Aorta (tissue), 5 donors: ENCODE results near the gene LNX1. TPM values are rescaled to one million over a fixed set of nuclear protein-coding genes. Genes with fewer than 3 reads are reported as not detected.
A peak's percentile ranks its signal among the peaks of the same experiment; 100 is the strongest.

Experiments
- ATAC-seq: fragments of 200-7000 bp; cut with Tn5 transposase; one replicate; pipeline ENCODE4 v1.9.1; 2022; ENCODE audit warnings: moderate library complexity; ENCODE audit not compliant: low FRiP score
- DNase-seq, 2 donors: peaks; one replicate each; pipeline ENCODE4 v3.0.0-alpha.2; 2020
- H3K27ac ChIP-seq, 2 donors: one replicate each; pipeline ENCODE4 v1.5.1; 2013; ENCODE audit warnings: low read length in 2 of 2, mild to moderate bottlenecking in 2 of 2, moderate library complexity in 2 of 2, control low read depth in 1 of 2, inconsistent platforms in 1 of 2, low read depth in 1 of 2
- H3K27me3 ChIP-seq, 2 donors: one replicate each; pipeline ENCODE4 v1.6.1; 2013; ENCODE audit warnings: control low read depth in 1 of 2, low read length in 1 of 2, mild to moderate bottlenecking in 1 of 2, moderate library complexity in 1 of 2; ENCODE audit not compliant: insufficient read depth in 2 of 2, control insufficient read depth in 1 of 2
- H3K36me3 ChIP-seq, 2 donors: one replicate each; pipeline ENCODE4 v1.6.1; 2013; ENCODE audit warnings: control low read depth in 1 of 2, low read length in 1 of 2, mild to moderate bottlenecking in 1 of 2; ENCODE audit not compliant: insufficient read depth in 2 of 2, control insufficient read depth in 1 of 2
- H3K4me1 ChIP-seq, 2 donors: one replicate each; pipeline ENCODE4 v1.6.1; 2013; ENCODE audit warnings: low read length in 2 of 2, control low read depth in 1 of 2, mild to moderate bottlenecking in 1 of 2, moderate library complexity in 1 of 2; ENCODE audit not compliant: insufficient read depth in 2 of 2, control insufficient read depth in 1 of 2
- H3K4me3 ChIP-seq, 2 donors: one replicate each; pipeline ENCODE4 v1.5.1; 2013; ENCODE audit warnings: low read length in 2 of 2, control low read depth in 1 of 2, mild to moderate bottlenecking in 1 of 2
- H3K9me3 ChIP-seq: one replicate; pipeline ENCODE4 v1.6.1; 2013; ENCODE audit warnings: mild to moderate bottlenecking, low read length; ENCODE audit not compliant: control insufficient read depth
- WGBS, 2 donors: extraction: QIAGEN DNeasy Blood & Tissue Kit; methylation state at CpG; one replicate each; pipeline ENCODE4 v1.1.7; 2013; 5-methylcytosine and 5-hydroxymethylcytosine counted together
- intact Hi-C, 2 donors: fragments of 100-400 bp; cut with DNase I; formaldehyde crosslinking; loops; one replicate each; pipeline versions ENCODE4 v1.14.2 to v1.15.0; 2022
- polyA plus RNA-seq, 2 donors: library from polyadenylated mRNA; stranded (reverse); fragments of 200-250 nt; gene quantifications; one replicate each; pipeline ENCODE4 v1.2.3, GENCODE V29; 2013
- total RNA-seq, 2 donors: library from RNA; stranded (reverse); fragmentation: NEBNext Ultra II Directional; extraction: Animal tissue kit (Norgen Biotek cat#: 25700); gene quantifications; one replicate each; pipeline ENCODE4 v1.2.1, GENCODE V29; 2021
- donor health status: healthy with polysubstance abuse.
- donor health status: Bipolar disorder and iron deficiency.
- donor health status: DM: no; HTN: no; CAD: no.
- donor health status: DM: no; HTN: no; CAD: no.
- donor health status: DM: yes; HTN: yes; CAD: no.

Gene LNX1
- total and polyA plus RNA-seq, 4 donors = 3.1 to 11.1 (median 6.1) TPM

DNA sequence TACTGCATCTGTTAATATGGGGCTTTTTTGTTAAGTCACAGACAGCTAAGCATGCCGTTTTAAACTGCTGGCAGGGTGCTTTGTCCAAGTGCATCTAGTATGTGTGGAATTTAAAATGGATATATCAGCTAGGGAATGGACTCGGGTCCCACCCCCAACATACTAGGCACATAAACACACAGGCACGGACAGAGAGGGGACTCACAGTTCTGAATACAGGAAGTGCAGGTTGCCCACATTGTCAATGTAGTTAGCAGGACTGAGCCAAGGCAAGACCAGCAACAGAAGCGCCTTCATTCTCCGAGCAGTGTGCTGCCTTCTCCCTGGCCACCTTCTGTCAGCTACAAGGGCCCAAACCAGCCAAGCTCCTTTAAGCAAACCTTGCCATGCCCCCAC is 33.6 kb downstream of the LNX1 start:
- no peaks in the 10 kb centered on the region for H3K36me3 ChIP-seq
- ATAC-seq (no peak), DNase-seq (no peak)
- WGBS, 2 donors = 14 to 16% methylated on average over 5 of the region's 5 CpGs
- H3K27ac ChIP-seq = peak overlapping the region in 1 of 2 donors; percentile 95
- H3K27me3 ChIP-seq = no peaks in the 10 kb centered on the region
- H3K9me3 ChIP-seq = no peaks in the 10 kb centered on the region
- peaks cover 0 to 4% of the 10 kb centered on the region in 2 donors for H3K4me1 ChIP-seq
- intact Hi-C loops = no loop called here
- H3K4me3 ChIP-seq = peak overlapping the region; percentile 21 to 56

DNA sequence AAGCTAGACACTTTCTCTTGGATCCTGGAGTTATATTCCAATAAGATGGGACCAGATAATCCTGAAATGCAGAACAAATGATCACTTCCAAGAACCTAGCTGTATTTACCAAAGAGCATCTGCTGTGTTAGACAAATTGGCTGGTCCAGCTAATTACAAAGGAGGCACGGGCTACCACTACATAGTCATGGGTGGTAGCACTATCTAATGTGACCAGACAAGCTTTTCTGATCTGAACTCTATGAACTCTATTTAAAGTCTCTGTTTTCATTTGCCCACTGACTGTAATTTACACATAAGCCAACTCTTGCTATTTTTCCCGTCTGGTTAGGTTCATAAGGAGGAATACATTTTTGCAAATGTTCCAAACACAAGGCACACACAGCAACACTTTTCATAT is 34.6 kb downstream of the LNX1 start:
- intact Hi-C loops = no loop called here
- H3K4me3 ChIP-seq = no peak overlapping the region

DNA sequence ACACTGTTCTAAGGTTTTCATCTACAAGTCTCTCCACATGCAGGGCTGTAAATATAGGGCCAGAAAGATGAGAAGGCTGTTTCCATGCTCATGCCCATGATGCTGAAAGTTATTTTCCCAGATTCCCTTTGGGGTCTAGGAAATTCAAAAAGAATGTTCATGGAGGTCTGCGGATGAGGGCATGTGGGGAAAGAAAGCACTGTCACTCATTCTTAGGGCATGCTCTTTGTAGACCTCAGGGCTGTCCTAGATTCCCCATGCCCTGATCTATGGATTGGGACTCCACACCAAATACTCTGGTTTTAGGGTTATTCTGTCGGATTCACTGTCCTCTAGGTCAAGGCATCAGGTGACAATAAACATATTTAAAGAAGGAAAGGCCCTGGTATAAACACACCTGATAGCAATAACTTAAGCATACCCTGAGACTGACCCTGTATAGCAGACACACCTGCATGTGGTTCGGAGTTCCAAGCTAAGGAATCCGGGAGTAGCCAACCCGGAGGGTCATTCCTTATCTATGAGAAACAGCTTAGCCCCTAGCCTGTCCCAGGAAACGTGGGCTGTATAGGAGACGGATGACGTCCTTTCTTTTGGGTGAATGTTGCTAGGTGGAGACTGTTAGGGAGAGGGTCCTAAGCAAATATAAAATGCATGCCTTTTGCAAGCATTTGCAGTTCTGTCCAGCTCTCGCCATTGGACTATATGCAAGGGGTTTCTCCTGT is 37.6 kb downstream of the LNX1 start:
- no peak for ATAC-seq
- no peak overlapping the region for H3K4me3 ChIP-seq
- no peak for DNase-seq
- no peaks in the 10 kb centered on the region for H3K36me3 ChIP-seq
- no peaks in the 10 kb centered on the region for H3K27me3 ChIP-seq
- H3K4me1 ChIP-seq = peaks cover 0 to 4% of the 10 kb centered on the region in 2 donors
- H3K9me3 ChIP-seq = no peaks in the 10 kb centered on the region
- H3K27ac ChIP-seq = no peak overlapping the region
- WGBS, 2 donors = 95 to 96% methylated on average over 9 of the region's 9 CpGs
- intact Hi-C loops = loop anchor here (5.0 kb wide), 2 partner anchors 39 to 61 kb away; partner anchors contain the start of gene LNX1 (in 1 of the 2)

More for the DNA sequence above, 34.6 kb downstream of the LNX1 start:
- Histone ChIP-seq H3K4me1 (peaks cover 0 to 4% of the 10 kb centered on the region in 2 donors), H3K36me3 (no peaks in the 10 kb centered on the region), H3K27ac (peak overlapping the region; percentile 20 to 33), H3K9me3 (no peaks in the 10 kb centered on the region), H3K27me3 (no peaks in the 10 kb centered on the region)
- DNase-seq = no peak
- WGBS, 2 donors = 26 to 34% methylated on average over 2 of the region's 2 CpGs
- no peak for ATAC-seq

DNA sequence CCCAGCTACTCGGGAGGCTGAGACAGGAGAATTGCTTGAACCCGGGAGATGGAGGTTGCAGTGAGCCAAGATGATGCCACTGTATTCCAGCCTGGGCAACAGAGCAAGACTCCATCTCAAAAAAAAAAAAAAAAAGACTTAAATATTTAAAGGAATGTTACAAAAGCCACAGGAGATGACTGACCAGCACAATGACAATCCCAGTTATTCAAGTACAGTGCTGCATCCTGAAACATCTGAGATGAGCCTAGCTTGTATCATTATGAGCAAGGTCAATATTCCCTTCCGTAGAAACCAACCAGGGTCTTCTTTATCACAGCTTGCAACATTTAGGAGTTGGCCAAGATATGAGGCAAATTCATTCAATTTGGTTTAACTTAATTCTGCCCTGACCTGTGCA is 38.6 kb downstream of the LNX1 start:
- intact Hi-C loops = loop anchor here (5.0 kb wide), 2 partner anchors 40 to 60 kb away; partner anchors contain the start of gene LNX1 (in 1 of the 2)
- Histone ChIP-seq H3K27ac (no peak overlapping the region), H3K36me3 (no peaks in the 10 kb centered on the region), H3K4me3 (no peak overlapping the region), H3K9me3 (no peaks in the 10 kb centered on the region), H3K27me3 (no peaks in the 10 kb centered on the region), H3K4me1 (peaks cover 2 to 4% of the 10 kb centered on the region in 2 donors)
- no peak for ATAC-seq
- 94 to 98% methylated on average over 3 of the region's 3 CpGs for WGBS, 2 donors
- DNase-seq = no peak

DNA sequence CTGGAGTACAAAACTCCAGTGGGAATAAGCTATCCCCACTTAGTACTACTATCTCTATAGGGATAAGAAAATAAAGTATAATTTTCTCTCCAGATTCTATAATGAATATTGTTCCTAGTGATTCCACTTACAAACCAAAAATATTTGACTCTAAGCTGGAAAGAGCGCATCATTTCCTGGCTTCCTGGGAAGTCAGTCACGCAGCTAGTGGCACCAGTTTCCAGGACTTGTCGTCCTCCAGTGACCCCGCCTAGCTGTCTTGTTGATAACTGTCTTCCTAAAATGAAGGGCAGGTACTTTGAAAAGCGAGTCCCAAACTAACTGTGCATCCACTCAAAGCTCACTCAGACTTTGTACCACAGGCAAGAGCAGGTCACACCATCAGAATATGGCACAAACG is 39.3 kb downstream of the LNX1 start:
- Histone ChIP-seq H3K4me3 (no peak overlapping the region), H3K4me1 (peaks cover 3 to 4% of the 10 kb centered on the region in 2 donors), H3K9me3 (no peaks in the 10 kb centered on the region), H3K27ac (no peak overlapping the region), H3K36me3 (no peaks in the 10 kb centered on the region), H3K27me3 (no peaks in the 10 kb centered on the region)
- intact Hi-C loops = loop anchor here (5.0 kb wide), 2 partner anchors 40 to 60 kb away; partner anchors contain the start of gene LNX1 (in 1 of the 2)
- ATAC-seq = no peak
- no peak for DNase-seq
- WGBS, 2 donors = 83 to 86% methylated on average over 6 of the region's 6 CpGs

DNA sequence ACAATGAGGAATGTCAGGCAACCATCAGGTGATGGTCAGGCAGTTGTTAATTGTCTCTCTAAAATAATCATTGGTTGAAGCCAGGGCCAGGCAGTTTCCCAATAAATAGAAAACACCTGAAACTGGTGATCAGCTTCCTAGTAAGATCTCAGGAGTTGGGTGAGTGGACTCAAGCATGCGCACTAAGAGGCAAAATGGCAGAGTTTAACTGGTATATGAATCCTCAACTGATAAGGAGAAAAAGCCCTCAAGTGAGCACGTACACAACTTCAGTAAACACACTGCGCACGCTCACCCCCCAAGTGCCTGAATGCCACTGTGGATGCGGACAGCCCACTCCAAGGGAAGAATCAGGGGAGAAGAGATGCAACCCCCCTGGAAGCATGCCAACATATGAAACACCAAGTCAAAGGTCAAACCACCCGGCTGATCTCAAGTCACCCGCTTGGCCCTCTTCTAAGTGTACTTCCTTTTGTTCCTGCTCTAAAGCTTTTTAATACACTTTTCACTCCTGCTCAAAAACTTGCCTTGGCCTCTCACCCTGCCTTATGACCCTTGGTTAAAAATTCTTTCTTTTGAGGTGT is 39.9 kb downstream of the LNX1 start:
- Histone ChIP-seq H3K27me3 (no peaks in the 10 kb centered on the region), H3K36me3 (no peaks in the 10 kb centered on the region), H3K4me3 (no peak overlapping the region), H3K9me3 (no peaks in the 10 kb centered on the region), H3K4me1 (peaks cover under 1 to 3% of the 10 kb centered on the region in 2 donors), H3K27ac (no peak overlapping the region)
- ATAC-seq (no peak), DNase-seq (no peak)
- 85 to 92% methylated on average over 7 of the region's 7 CpGs for WGBS, 2 donors
- intact Hi-C loops = loop anchor here (5.0 kb wide), 2 partner anchors 41 to 59 kb away; partner anchors contain the start of gene LNX1 (in 1 of the 2)

DNA sequence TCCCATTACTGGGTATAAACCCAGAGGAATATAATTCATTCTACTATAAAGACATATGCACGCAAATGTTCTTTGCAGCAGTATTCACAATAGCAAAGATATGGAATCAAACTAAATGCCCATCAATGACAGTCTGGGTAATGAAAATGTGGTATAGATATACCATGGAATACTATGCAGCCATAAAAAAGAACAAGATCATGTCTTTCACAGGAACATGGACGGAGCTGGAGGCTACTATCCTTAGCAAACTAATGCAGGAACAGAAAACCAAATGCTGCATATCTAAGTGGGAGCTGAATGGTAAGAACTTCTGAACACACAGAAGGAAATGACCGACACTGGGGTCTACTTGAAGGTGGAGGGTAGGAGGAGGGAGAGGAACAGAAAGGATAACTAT is 42.6 kb downstream of the LNX1 start:
- H3K27ac ChIP-seq = no peak overlapping the region
- intact Hi-C loops = loop anchor here in 1 of 2 donors (5.0 to 10.0 kb wide), 2 partner anchors 41 to 354 kb away; no protein-coding TSS in a partner anchor

DNA sequence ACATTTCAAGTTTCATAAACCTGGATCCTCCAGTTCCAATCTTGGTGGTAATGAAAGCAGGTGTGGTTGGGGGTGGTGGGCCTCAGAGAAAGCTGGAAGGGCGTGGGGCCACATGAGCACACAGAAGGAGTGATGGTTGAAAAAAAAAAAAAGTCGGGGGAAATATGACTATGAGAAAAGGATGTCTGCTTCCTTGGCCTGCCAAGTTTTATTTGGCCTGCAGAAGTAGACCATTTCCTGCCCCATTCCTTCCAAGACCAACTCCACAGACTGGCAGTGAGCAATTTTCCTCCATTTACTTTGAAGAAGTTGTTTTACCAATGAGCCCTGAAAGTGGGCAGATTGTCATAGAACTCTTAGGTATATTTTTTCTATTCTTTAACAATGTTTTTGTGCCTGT is 43.3 kb downstream of the LNX1 start:
- Histone ChIP-seq H3K36me3 (no peaks in the 10 kb centered on the region), H3K27me3 (no peaks in the 10 kb centered on the region), H3K4me3 (no peak overlapping the region), H3K9me3 (no peaks in the 10 kb centered on the region), H3K4me1 (peaks cover 0 to 8% of the 10 kb centered on the region in 2 donors), H3K27ac (peak overlapping the region in 1 of 2 donors; percentile 25)
- ATAC-seq (no peak), DNase-seq (no peak)
- intact Hi-C loops = loop anchor here in 1 of 2 donors (5.0 to 10.0 kb wide), 2 partner anchors 41 to 353 kb away; no protein-coding TSS in a partner anchor
- WGBS, 2 donors = 0 to 16% methylated on average over 2 of the region's 2 CpGs

More for the DNA sequence above, 42.6 kb downstream of the LNX1 start:
- 90 to 91% methylated on average over 3 of the region's 3 CpGs for WGBS, 2 donors
- H3K36me3 ChIP-seq = no peaks in the 10 kb centered on the region
- DNase-seq (no peak), ATAC-seq (no peak)
- no peaks in the 10 kb centered on the region for H3K9me3 ChIP-seq
- no peaks in the 10 kb centered on the region for H3K27me3 ChIP-seq
- H3K4me1 ChIP-seq = peaks cover 0 to 8% of the 10 kb centered on the region in 2 donors
- H3K4me3 ChIP-seq = no peak overlapping the region
